Endothelial cell of umbilical vein (primary cell): ENCODE measurements around the gene CORO2B. TPM values are rescaled to one million over a fixed set of nuclear protein-coding genes. Genes with fewer than 3 reads are reported as not detected.

Experiments used
- BruUV-seq: library from RNA; stranded (reverse); fragments of 400-500 nt; replicated peaks from 2 replicates; lab custom pipeline; 2021; lab: Mats Ljungman, UMichigan
- CTCF ChIA-PET: fragments of 300-600, 350-600 bp; sonication (Branson Sonifier 250); formaldehyde crosslinking; loops from one replicate; lab custom pipeline; 2021; ENCODE audit warnings: antibody characterized with exemption, inconsistent platforms; lab: Charles Lee
- POLR2A ChIA-PET: fragments of 300-600, 350-600 bp; sonication (Branson Sonifier 250); formaldehyde crosslinking; loops from one replicate; lab custom pipeline; 2021; ENCODE audit warnings: antibody characterized with exemption, inconsistent platforms; lab: Charles Lee
- DNase-seq: peaks from one replicate; pipeline ENCODE4 v3.0.0-alpha.2; 2011; ENCODE audit warnings: low read depth, low spot score
- FAIRE-seq: peaks from 2 replicates; lab custom pipeline; 2011; peaks lifted over from hg19 to GRCh38; lab: Jason Lieb, UNC
- H2AFZ ChIP-seq: 2 replicates; pipeline ENCODE4 v1.6.0; 2012; ENCODE audit warnings: low read depth, low read length, control low read depth, inconsistent platforms
- H3K27ac ChIP-seq: 2 replicates; pipeline ENCODE4 v1.5.1; 2011; ENCODE audit warnings: low read depth, mild to moderate bottlenecking, control low read depth, low read length, moderate library complexity; ENCODE audit not compliant: insufficient read depth
- H3K27me3 ChIP-seq, 2 experiments: 2 replicates each; pipeline versions ENCODE4 v1.6.0 to v1.6.1; 2011; ENCODE audit warnings: low read length in 2 of 2, mixed read lengths in 1 of 2; ENCODE audit not compliant: control insufficient read depth in 2 of 2, insufficient read depth in 2 of 2
- H3K36me3 ChIP-seq, 2 experiments: 2 replicates in 1 of 2; 3 replicates in 1 of 2; pipeline ENCODE4 v1.5.1; 2011; ENCODE audit warnings: low read length in 2 of 2, mild to moderate bottlenecking in 1 of 2, moderate library complexity in 1 of 2; ENCODE audit not compliant: control insufficient read depth in 2 of 2, insufficient read depth in 2 of 2; ENCODE audit errors: extremely low read depth in 1 of 2
- H3K4me1 ChIP-seq: 3 replicates; pipeline ENCODE4 v1.5.1; 2011; ENCODE audit warnings: mild to moderate bottlenecking, low read length; ENCODE audit not compliant: control insufficient read depth, insufficient read depth; ENCODE audit errors: extremely low read depth
- H3K4me2 ChIP-seq: 2 replicates; pipeline ENCODE4 v1.6.1; 2011; ENCODE audit warnings: low read length, control low read depth, mixed read lengths; ENCODE audit not compliant: insufficient read depth
- H3K4me3 ChIP-seq, 3 experiments: fragments of 200-600 bp in 1 of 3; sonication (generic), shearing (Covaris generic) in 1 of 3; replicated peaks in 1 of 3; 2 replicates each; pipeline ENCODE4 v1.5.1; 2011 to 2016; ENCODE audit warnings: control low read depth in 3 of 3, low read length in 3 of 3, mild to moderate bottlenecking in 2 of 3, inconsistent platforms in 1 of 3, low read depth in 1 of 3, moderate library complexity in 1 of 3; ENCODE audit not compliant: insufficient read depth in 1 of 3
- H3K79me2 ChIP-seq: 2 replicates; pipeline ENCODE4 v1.6.0; 2012; ENCODE audit warnings: low read length, inconsistent platforms; ENCODE audit not compliant: control insufficient read depth, insufficient read depth
- H3K9ac ChIP-seq: replicated peaks from 2 replicates; pipeline ENCODE3; 2011; ENCODE audit warnings: low read length, control low read depth; ENCODE audit not compliant: insufficient read depth; ENCODE audit errors: extremely low read depth
- H3K9me1 ChIP-seq: replicated peaks from 3 replicates; pipeline ENCODE4 v1.6.0; 2011; ENCODE audit warnings: mild to moderate bottlenecking, low read length; ENCODE audit not compliant: control insufficient read depth, insufficient read depth; ENCODE audit errors: extremely low read depth
- H3K9me3 ChIP-seq: replicated peaks from 2 replicates; pipeline ENCODE4 v1.5.1; 2012; ENCODE audit warnings: low read length, inconsistent platforms; ENCODE audit not compliant: control insufficient read depth, insufficient read depth
- H4K20me1 ChIP-seq: replicated peaks from 2 replicates; pipeline ENCODE3; 2011; ENCODE audit warnings: mild to moderate bottlenecking, low read length; ENCODE audit not compliant: control insufficient read depth, insufficient read depth; ENCODE audit errors: extremely low read depth
- CTCF ChIP-seq, 2 donors: IDR thresholded peaks; 1 replicate in 1 of 2; 2 replicates in 1 of 2; pipeline ENCODE4 v1.5.1; 2011; ENCODE audit warnings: low read length in 2 of 2, mild to moderate bottlenecking in 2 of 2, moderate library complexity in 2 of 2, control low read depth in 1 of 2, inconsistent platforms in 1 of 2, low read depth in 1 of 2; ENCODE audit not compliant: insufficient read depth in 1 of 2; ENCODE audit errors: extremely low read depth in 1 of 2
- EZH2 ChIP-seq: IDR thresholded peaks from 2 replicates; pipeline ENCODE4 v1.6.1; 2012; ENCODE audit warnings: borderline replicate concordance, low read depth, mild to moderate bottlenecking, moderate library complexity, low read length, inconsistent platforms; ENCODE audit not compliant: severe bottlenecking
- FOS ChIP-seq: IDR thresholded peaks from 2 replicates; pipeline ENCODE4 v1.6.1; 2011; ENCODE audit warnings: mild to moderate bottlenecking, low read length, moderate library complexity, borderline replicate concordance; ENCODE audit not compliant: insufficient read depth
- GATA2 ChIP-seq: IDR thresholded peaks from 2 replicates; pipeline ENCODE4 v1.7.0; 2011; ENCODE audit warnings: low read depth, mild to moderate bottlenecking, moderate library complexity, mixed read lengths, low read length; ENCODE audit not compliant: insufficient read length, insufficient read depth
- JUN ChIP-seq: IDR thresholded peaks from 2 replicates; pipeline ENCODE4 v1.6.1; 2011; ENCODE audit warnings: borderline replicate concordance, low read depth; ENCODE audit not compliant: insufficient read length, insufficient read depth
- MAX ChIP-seq: IDR thresholded peaks from 2 replicates; pipeline ENCODE4 v1.6.1; 2011; ENCODE audit not compliant: insufficient read depth, insufficient read length
- MYC ChIP-seq: IDR thresholded peaks from one replicate; pipeline ENCODE4 v1.6.1; 2011; ENCODE audit warnings: mild to moderate bottlenecking, low read depth, low read length
- POLR2A ChIP-seq: IDR thresholded peaks from 2 replicates; pipeline ENCODE4 v1.6.1; 2012; ENCODE audit warnings: low read depth, mild to moderate bottlenecking, control low read depth, low read length
- POLR2AphosphoS5 ChIP-seq: IDR thresholded peaks from 2 replicates; pipeline ENCODE4 v1.6.1; 2012; ENCODE audit warnings: low read depth, mild to moderate bottlenecking, control low read depth, low read length, moderate library complexity; ENCODE audit not compliant: insufficient read depth
- dilution Hi-C: fragments of 300-500 bp; cut with MboI; formaldehyde crosslinking; loops from one replicate; pipeline ENCODE4 v1.15.0; 2019; ENCODE audit warnings: low sequenced_read_pairs; ENCODE audit not compliant: extremely low pct_ligation_motif_present
- intact Hi-C: fragments of 100-400 bp; cut with micrococcal nuclease; formaldehyde crosslinking; loops from one replicate; pipeline ENCODE4 v1.10.0; 2022
- polyA plus RNA-seq, 4 experiments: library from polyadenylated mRNA; depleted of rRNA in 3 of 4; stranded (reverse) in 3 of 4; unstranded in 1 of 4; fragments of >200 nt; gene quantifications; 2 replicates each; pipeline versions ENCODE4 v1.2.1 to v1.2.3, GENCODE V29; 2011 to 2012; ENCODE audit warnings: missing spikeins in 1 of 4
- total RNA-seq: library from RNA; stranded (reverse); gene quantifications from 2 replicates; pipeline ENCODE4 v1.2.3, GENCODE V29; 2021

The CORO2B gene
- total and polyA plus RNA-seq, 2 donors (not counting 3 experiments of a cell fraction or from before 2014, with no cell fraction given): 2.4 to 3.7 TPM

DNA sequence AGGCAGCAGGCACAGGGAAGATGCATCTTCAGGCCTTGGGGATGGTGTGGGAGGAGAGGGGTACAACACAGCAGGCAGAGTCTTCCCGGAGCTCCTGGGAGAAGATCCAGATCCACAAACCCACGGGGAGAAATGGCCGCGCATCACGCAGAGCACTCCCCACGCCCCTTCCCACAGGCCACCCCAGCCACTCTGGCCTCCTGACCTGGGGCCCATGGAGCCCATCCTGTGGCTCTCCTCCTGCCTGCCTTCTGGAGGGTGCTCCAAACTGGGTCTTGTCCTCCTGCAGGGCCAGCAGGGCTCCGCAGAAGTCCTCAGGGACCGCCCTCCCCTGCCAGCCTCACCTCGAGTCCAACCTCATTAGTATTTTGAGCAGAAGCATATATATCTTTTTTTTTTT is 17.9 kb downstream of the CORO2B start:
- Histone ChIP-seq H3K79me2 (no peaks in the 10 kb centered on the region), H2AFZ (no peak overlapping the region), H3K27ac (no peak overlapping the region), H3K9ac (no peak overlapping the region), H3K36me3 (no peaks in the 10 kb centered on the region), H3K27me3 (peaks cover 0 to 2% of the 10 kb centered on the region in 2 experiments), H3K4me3 (no peak overlapping the region), H3K9me1 (no peaks in the 10 kb centered on the region), H3K9me3 (no peaks in the 10 kb centered on the region), H3K4me1 (no peaks in the 10 kb centered on the region), H4K20me1 (no peaks in the 10 kb centered on the region), H3K4me2 (no peak overlapping the region)
- TF ChIP-seq GATA2 (no peak), POLR2AphosphoS5 (no peak), POLR2A (no peak)
- POLR2A ChIA-PET: no interaction called here
- dilution Hi-C loops (no loop called here), intact Hi-C loops (no loop called here)
- BruUV-seq: no TSS peak
- DNase-seq: no peak
- CTCF ChIA-PET: no interaction called here
- no peak for FAIRE-seq

GRCh38 chr15:68597581-68597980 is 18.8 kb downstream of the CORO2B start:
- no peak for DNase-seq
- H3K4me2 ChIP-seq: no peak overlapping the region
- no peaks in the 10 kb centered on the region for H3K79me2 ChIP-seq
- no peaks in the 10 kb centered on the region for H3K9me3 ChIP-seq
- H4K20me1 ChIP-seq: no peaks in the 10 kb centered on the region
- no peak overlapping the region for H3K4me3 ChIP-seq
- intact Hi-C loops: no loop called here
- H3K9ac ChIP-seq: no peak overlapping the region
- FAIRE-seq: no peak
- ChIA-PET CTCF (interaction anchor here (1.1 kb wide), 1 partner anchor 291 kb away, joined by 3 read pairs; no protein-coding TSS in a partner anchor), POLR2A (no interaction called here)
- BruUV-seq: no TSS peak
- dilution Hi-C loops: no loop called here
- H3K36me3 ChIP-seq: no peaks in the 10 kb centered on the region
- H3K4me1 ChIP-seq: no peaks in the 10 kb centered on the region
- H2AFZ ChIP-seq: no peak overlapping the region
- H3K27me3 ChIP-seq: peaks cover 0 to 2% of the 10 kb centered on the region in 2 experiments
- TF ChIP-seq GATA2: no peak
- no peak for TF ChIP-seq MAX
- TF ChIP-seq POLR2AphosphoS5: no peak
- TF ChIP-seq FOS: no peak
- no peak for TF ChIP-seq CTCF (IDR thresholded peaks at IDR 0.05; ENCODE audit: extremely low read depth in 1 of 2, insufficient read depth in 1 of 2, low read depth in 1 of 2, low read length in 2 of 2)
- no peak for TF ChIP-seq MYC
- no peak for TF ChIP-seq POLR2A
- TF ChIP-seq JUN: no peak
- TF ChIP-seq EZH2: no peak
- H3K9me1 ChIP-seq: no peaks in the 10 kb centered on the region
- H3K27ac ChIP-seq: no peak overlapping the region
